GM12873 (cell line): ENCODE data around the gene WNT3A.

Experiments used
- CTCF ChIP-seq: IDR thresholded peaks from 2 replicates; pipeline ENCODE4 v1.5.1; 2012; ENCODE audit warnings: low read depth, mild to moderate bottlenecking, moderate library complexity, low read length, control low read depth; ENCODE audit not compliant: insufficient read depth; ENCODE audit errors: missing control alignments

The WNT3A gene

GRCh38 chr1:228064296-228064695 lies 57.5 kb downstream of the WNT3A start:
- no peak for TF ChIP-seq CTCF

DNA sequence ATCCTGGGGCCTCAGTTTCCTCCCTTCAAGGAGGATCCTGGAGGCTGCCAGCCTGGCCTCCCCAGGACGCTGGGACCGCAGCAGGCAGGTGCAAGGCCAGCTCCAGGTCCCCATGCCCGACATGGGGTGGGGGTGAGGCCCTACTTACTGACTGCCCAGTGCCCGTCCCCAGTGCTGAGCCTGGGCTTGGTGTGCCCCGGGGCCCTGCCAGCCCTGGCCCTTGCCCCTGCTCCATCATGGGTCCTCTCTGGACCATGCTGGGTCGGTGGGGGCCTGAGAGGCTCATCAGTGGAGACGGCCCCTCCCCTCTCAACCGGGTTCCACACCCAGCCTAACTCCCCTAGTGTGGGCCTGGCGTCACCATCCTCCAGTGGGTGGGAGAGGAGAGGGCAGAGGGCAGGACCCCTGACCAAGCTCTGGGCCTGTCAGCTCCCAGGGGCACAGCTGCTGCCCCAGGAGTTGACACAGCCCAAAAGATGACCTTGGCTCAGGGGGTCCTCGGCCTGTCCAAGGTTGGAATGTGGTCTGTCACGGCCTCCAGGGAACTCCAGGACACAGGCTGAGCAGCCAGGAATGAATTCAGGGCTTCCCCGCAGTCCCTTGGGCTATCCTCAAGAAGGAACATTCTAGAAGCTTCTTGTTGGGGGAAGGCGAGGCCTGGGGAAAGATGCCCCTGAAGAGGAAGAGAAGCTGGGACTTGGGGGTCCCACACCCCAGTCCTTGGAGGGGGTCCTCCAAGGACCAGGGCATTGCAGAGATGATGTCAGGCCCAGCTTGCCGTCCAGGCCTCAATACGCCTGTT lies 58.1 kb downstream of the WNT3A start:
- TF ChIP-seq CTCF = no peak

- no peak for TF ChIP-seq CTCF
Observed at GRCh38 chr1:228065543-228066347, 58.9 kb downstream of the WNT3A start.

DNA sequence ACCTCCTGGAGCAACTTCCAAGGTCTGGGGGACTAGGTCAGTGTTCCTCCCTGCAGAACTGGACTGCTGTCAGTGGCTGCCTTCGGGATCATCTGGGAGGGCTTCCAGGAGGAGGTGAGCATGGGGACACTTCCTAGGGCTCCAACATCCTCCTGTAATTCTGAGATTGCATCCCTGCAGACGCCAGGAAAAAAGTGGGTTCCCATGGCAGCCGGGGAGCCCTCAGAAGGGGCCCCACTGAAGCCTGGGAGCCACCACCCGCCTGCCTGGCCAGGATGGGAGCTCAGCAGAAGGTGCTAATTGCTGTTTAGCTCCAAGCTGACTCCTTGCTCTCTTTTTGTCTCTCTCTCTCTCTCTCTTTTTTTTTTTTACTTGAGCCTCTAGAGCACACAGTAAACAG lies 59.6 kb downstream of the WNT3A start:
- TF ChIP-seq CTCF = no peak

DNA sequence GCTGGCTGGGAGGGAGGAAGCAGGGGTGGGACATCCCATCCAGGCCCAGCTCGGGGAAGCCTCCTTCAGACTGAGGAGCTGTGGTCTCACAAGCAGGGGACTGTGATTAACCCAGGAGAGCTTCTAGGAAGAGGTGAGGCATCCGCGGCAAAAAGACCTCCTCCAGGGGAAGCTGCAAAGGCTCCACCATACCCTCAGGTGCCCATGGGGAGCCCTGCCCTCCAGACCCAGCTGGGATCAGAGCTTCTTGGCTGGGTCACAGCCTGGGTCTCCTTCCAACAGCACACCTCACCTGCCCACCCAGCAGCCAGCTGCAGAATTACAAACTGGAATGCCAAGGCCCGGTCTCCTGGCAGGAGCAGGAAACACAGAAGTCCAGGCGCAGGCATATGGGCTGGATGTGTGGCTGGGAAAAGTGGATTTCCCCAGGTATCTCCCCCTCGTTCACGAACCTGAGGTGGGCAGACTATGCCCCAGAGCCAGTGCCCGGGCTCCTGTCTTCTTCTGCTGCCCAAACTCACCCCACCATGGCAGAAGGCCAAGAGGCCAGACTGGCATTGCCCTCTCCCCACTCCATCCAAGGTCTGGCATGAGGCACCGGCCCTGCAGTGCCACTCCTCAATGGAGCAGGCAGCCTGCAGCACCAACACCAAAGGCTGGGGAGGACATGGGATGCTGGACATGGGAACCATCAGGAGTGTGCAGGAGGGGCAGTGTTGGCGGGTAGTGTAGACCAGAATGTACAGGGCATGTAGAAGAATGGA lies 60.3 kb downstream of the WNT3A start:
- no peak for TF ChIP-seq CTCF

- TF ChIP-seq CTCF = no peak
Observed at GRCh38 chr1:228068359-228068758, 61.6 kb downstream of the WNT3A start.

DNA sequence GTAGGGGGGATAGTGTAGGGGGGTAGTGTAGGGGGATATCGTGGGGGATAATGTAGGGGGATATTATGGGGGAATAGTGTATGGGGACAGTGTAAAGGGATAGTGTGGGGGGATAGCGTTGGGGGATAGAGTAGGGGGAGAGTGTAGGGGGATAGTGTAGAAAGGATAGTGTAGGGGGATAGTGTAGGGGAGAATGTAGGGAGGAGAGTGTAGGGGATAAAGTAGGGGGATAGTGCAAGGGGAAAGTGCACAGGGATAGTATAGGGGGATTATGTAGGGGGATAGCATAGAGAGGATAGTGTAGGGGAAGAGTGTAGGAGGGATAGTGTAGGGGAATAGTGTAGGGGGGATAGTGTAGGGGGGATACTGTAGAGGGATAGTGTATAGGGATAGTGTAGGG lies 63.4 kb downstream of the WNT3A start:
- no peak for TF ChIP-seq CTCF
